ENCODE data around the gene CCDC150.

- no peak for TF ChIP-seq POLR2A (IDR thresholded peaks at IDR 0.05)
- no peak for TF ChIP-seq EP300 (IDR thresholded peaks at IDR 0.05)
Measured at GRCh38 chr2:196610796-196611195, 28.7 kb upstream of the CCDC150 start.

Measured in stomach (tissue), 4 donors.